ENCODE data around the gene SENP6. TPM values are rescaled to one million over a fixed set of nuclear protein-coding genes. Genes with fewer than 3 reads are reported as not detected.
"Not testable (repeated sequence)": the region's sequence is repeated elsewhere in the genome, so short reads cannot be mapped to it uniquely, and the experiment has no call there.

The SENP6 gene
- total RNA-seq, 4 donors from 2014 or later: 154 to 255 (median 170) TPM

- H3K4me1 ChIP-seq: no peaks in the 10 kb centered on the region
- H3K9me3 ChIP-seq: no peaks in the 10 kb centered on the region
- no peaks in the 10 kb centered on the region for H3K27me3 ChIP-seq
- no peaks in the 10 kb centered on the region for H3K36me3 ChIP-seq
- WGBS, 2 donors: 96 to 98% methylated on average over 2 of the region's 2 CpGs
- H3K4me3 ChIP-seq (replicated peaks in 1 of 3): no peak overlapping the region
- intact Hi-C loops (cut with DNase I): no loop called here
- DNase-seq: no peak
- no peak for TF ChIP-seq POLR2A (IDR thresholded peaks at IDR 0.05)
- H3K27ac ChIP-seq: no peak overlapping the region
Measured at GRCh38 chr6:75588948-75589347, 12.7 kb upstream of the SENP6 start.

GRCh38 chr6:75590370-75590769, 11.3 kb upstream of the SENP6 start:
- Histone ChIP-seq H3K27me3 (no peaks in the 10 kb centered on the region), H3K36me3 (no peaks in the 10 kb centered on the region), H3K4me3 (replicated peaks in 1 of 3) (no peak overlapping the region), H3K4me1 (no peaks in the 10 kb centered on the region), H3K9me3 (no peaks in the 10 kb centered on the region), H3K27ac (no peak overlapping the region)
- DNase-seq: no peak
- intact Hi-C loops (cut with DNase I): no loop called here
- WGBS, 2 donors: 96 to 100% methylated on average over 2 of the region's 2 CpGs
- no peak for TF ChIP-seq POLR2A (IDR thresholded peaks at IDR 0.05)
- no peak for TF ChIP-seq CTCF (IDR thresholded peaks at IDR 0.05)

GRCh38 chr6:75596380-75596779, 5.3 kb upstream of the SENP6 start:
- H3K36me3 ChIP-seq; DNase-seq; H3K4me3 ChIP-seq (replicated peaks in 1 of 3); intact Hi-C loops (cut with DNase I); H3K4me1 ChIP-seq; H3K27me3 ChIP-seq; H3K9me3 ChIP-seq; H3K27ac ChIP-seq: not testable (repeated sequence)
- 93 to 100% methylated on average over 2 of the region's 2 CpGs for WGBS, 2 donors

GRCh38 chr6:75600768-75601167, 912 bp upstream of the SENP6 start:
- 66 to 71% methylated on average over 7 of the region's 7 CpGs for WGBS, 2 donors
- TF ChIP-seq POLR2A (IDR thresholded peaks at IDR 0.05) (no peak), CTCF (IDR thresholded peaks at IDR 0.05) (no peak)
- Histone ChIP-seq H3K27me3 (no peaks in the 10 kb centered on the region), H3K4me1 (peaks cover 10 to 21% of the 10 kb centered on the region in 2 donors), H3K27ac (peak overlapping the region; percentile 99), H3K36me3 (no peaks in the 10 kb centered on the region), H3K9me3 (no peaks in the 10 kb centered on the region), H3K4me3 (replicated peaks in 1 of 3) (no peak overlapping the region)
- no peak for DNase-seq
- intact Hi-C loops (cut with DNase I): no loop called here

- Histone ChIP-seq H3K9me3 (no peaks in the 10 kb centered on the region), H3K27me3 (no peaks in the 10 kb centered on the region), H3K36me3 (no peaks in the 10 kb centered on the region), H3K4me3 (replicated peaks in 1 of 3) (peak overlapping the region; percentile 60 to 92 (median 61)), H3K4me1 (peaks cover 15 to 25% of the 10 kb centered on the region in 2 donors), H3K27ac (peak overlapping the region; percentile 99)
- DNase-seq: peak; percentile 47 to 53
- WGBS, 2 donors: 1% methylated on average over 23 to 42 of the region's 70 CpGs
- intact Hi-C loops (cut with DNase I): no loop called here
- TF ChIP-seq CTCF (IDR thresholded peaks at IDR 0.05) (no peak), POLR2A (IDR thresholded peaks at IDR 0.05) (no peak)
Measured at GRCh38 chr6:75602246-75603105, 796 bp downstream of the SENP6 start.

- H3K27me3 ChIP-seq: no peaks in the 10 kb centered on the region
- intact Hi-C loops (cut with DNase I): no loop called here
- TF ChIP-seq POLR2A (IDR thresholded peaks at IDR 0.05) (no peak), CTCF (IDR thresholded peaks at IDR 0.05) (no peak)
- WGBS, 2 donors: 2 to 3% methylated on average over 2 of the region's 2 CpGs
- peak overlapping the region; percentile 99 for H3K27ac ChIP-seq
- peaks cover 15 to 25% of the 10 kb centered on the region in 2 donors for H3K4me1 ChIP-seq
- no peak for DNase-seq
- no peaks in the 10 kb centered on the region for H3K36me3 ChIP-seq
- H3K4me3 ChIP-seq (replicated peaks in 1 of 3): peak overlapping the region in 2 of 3 donors; percentile 61 to 92
- H3K9me3 ChIP-seq: no peaks in the 10 kb centered on the region
Measured at GRCh38 chr6:75603106-75603420, 1.4 kb downstream of the SENP6 start.
